Peyer's patch (tissue), 4 donors: ENCODE measurements around the gene FAS. TPM values are rescaled to one million over a fixed set of nuclear protein-coding genes. Genes with fewer than 3 reads are reported as not detected.
"Not testable (repeated sequence)": the region's sequence is repeated elsewhere in the genome, so short reads cannot be mapped to it uniquely, and the experiment has no call there.

Experiments
- DNase-seq, 3 donors: peaks; one replicate each; pipeline ENCODE4 v3.0.0-alpha.2; 2017 to 2019
- H3K27ac ChIP-seq, 4 donors: fragments of 200-600 bp; sonication (generic); one replicate each; pipeline ENCODE4 v1.5.1; 2016 to 2019
- H3K27me3 ChIP-seq, 2 donors: fragments of 200-600 bp; sonication (generic); one replicate each; pipeline ENCODE4 v1.5.1; 2019
- H3K36me3 ChIP-seq, 3 donors: fragments of 200-600 bp; sonication (generic); one replicate each; pipeline ENCODE4 v1.5.1; 2016 to 2019
- H3K4me1 ChIP-seq, 4 donors: fragments of 200-600 bp; sonication (generic); one replicate each; pipeline ENCODE4 v1.5.1; 2016 to 2019
- H3K4me3 ChIP-seq, 4 donors: fragments of 200-600 bp; sonication (generic); 1 replicate in 3 of 4; 2 replicates in 1 of 4; pipeline ENCODE4 v1.5.1; 2016 to 2019; ENCODE audit warnings: mild to moderate bottlenecking in 1 of 4
- H3K9me3 ChIP-seq, 4 donors: fragments of 200-600 bp; sonication (generic); one replicate each; pipeline ENCODE4 v1.5.1; 2016 to 2019; ENCODE audit warnings: mild to moderate bottlenecking in 1 of 4
- CTCF ChIP-seq, 6 experiments: fragments of 450-650 bp in 4 of 6; fragments of 200-600 bp in 2 of 6; sonication (generic) in 1 of 6; IDR thresholded peaks; one replicate each; pipeline ENCODE4 v1.5.1; 2017 to 2019; ENCODE audit warnings: antibody characterized with exemption in 6 of 6, mild to moderate bottlenecking in 3 of 6, moderate library complexity in 1 of 6
- POLR2A ChIP-seq, 2 donors: fragments of 450-650 bp; IDR thresholded peaks; one replicate each; pipeline ENCODE4 v1.5.1; 2017; ENCODE audit warnings: antibody characterized with exemption in 2 of 2, mild to moderate bottlenecking in 2 of 2, moderate library complexity in 2 of 2
- total RNA-seq, 4 donors: library from RNA; depleted of rRNA; stranded (reverse); fragments of >200 nt; gene quantifications; one replicate each; pipeline ENCODE4 v1.1.0, GENCODE V29; 2016

Gene FAS
- total RNA-seq, 4 donors from 2014 or later, result 25.9 to 81.7 (median 29.2) TPM

- DNase-seq, result no peak
- H3K4me3 ChIP-seq, result no peak overlapping the region
- peaks cover 0 to 10% (median 0%) of the 10 kb centered on the region in 3 donors for H3K36me3 ChIP-seq
- no peaks in the 10 kb centered on the region for H3K9me3 ChIP-seq
- H3K27ac ChIP-seq, result no peak overlapping the region
- no peak for TF ChIP-seq POLR2A (IDR thresholded peaks at IDR 0.05)
- TF ChIP-seq CTCF (IDR thresholded peaks at IDR 0.05), result no peak
- no peaks in the 10 kb centered on the region for H3K27me3 ChIP-seq
- peaks cover 0 to 10% (median 2%) of the 10 kb centered on the region in 4 donors for H3K4me1 ChIP-seq
Observed at GRCh38 chr10:89003344-89003743, 12.7 kb downstream of the FAS start.

GRCh38 chr10:89007129-89007893 lies 16.7 kb downstream of the FAS start:
- peaks cover 0 to 39% (median 0%) of the 10 kb centered on the region in 3 donors for H3K36me3 ChIP-seq
- no peak overlapping the region for H3K4me3 ChIP-seq
- peaks cover 0 to 4% (median 2%) of the 10 kb centered on the region in 4 donors for H3K4me1 ChIP-seq
- no peaks in the 10 kb centered on the region for H3K27me3 ChIP-seq
- H3K27ac ChIP-seq, result peak overlapping the region in 1 of 4 donors; percentile 10
- TF ChIP-seq POLR2A (IDR thresholded peaks at IDR 0.05), result no peak
- no peak for TF ChIP-seq CTCF (IDR thresholded peaks at IDR 0.05)
- DNase-seq, result no peak
- no peaks in the 10 kb centered on the region for H3K9me3 ChIP-seq

- not testable (repeated sequence) for H3K4me3 ChIP-seq, DNase-seq, H3K4me1 ChIP-seq, H3K27ac ChIP-seq, H3K9me3 ChIP-seq, H3K27me3 ChIP-seq
- H3K36me3 ChIP-seq, result peaks cover 0 to 32% (median 0%) of the 10 kb centered on the region in 3 donors
Observed at GRCh38 chr10:89018700-89019346, 28.2 kb downstream of the FAS start.

- Histone ChIP-seq H3K4me3 (no peak overlapping the region), H3K36me3 (peaks cover 0 to 23% (median 0%) of the 10 kb centered on the region in 3 donors), H3K27me3 (no peaks in the 10 kb centered on the region), H3K27ac (no peak overlapping the region), H3K9me3 (no peaks in the 10 kb centered on the region), H3K4me1 (no peaks in the 10 kb centered on the region)
- no peak for DNase-seq
- TF ChIP-seq POLR2A (IDR thresholded peaks at IDR 0.05) (no peak), CTCF (IDR thresholded peaks at IDR 0.05) (no peak)
Observed at GRCh38 chr10:89019569-89020327, 29.1 kb downstream of the FAS start.

- peaks cover 0 to 12% (median 0%) of the 10 kb centered on the region in 3 donors for H3K36me3 ChIP-seq
- not testable (repeated sequence) for H3K4me1 ChIP-seq, DNase-seq, H3K9me3 ChIP-seq, H3K4me3 ChIP-seq, H3K27ac ChIP-seq, H3K27me3 ChIP-seq
Observed at GRCh38 chr10:89021526-89021925, 30.9 kb downstream of the FAS start.

GRCh38 chr10:89022734-89023133 lies 32.1 kb downstream of the FAS start:
- DNase-seq, result no peak
- Histone ChIP-seq H3K36me3 (peaks cover 0 to 12% (median 0%) of the 10 kb centered on the region in 3 donors), H3K27ac (no peak overlapping the region), H3K27me3 (no peaks in the 10 kb centered on the region), H3K4me3 (no peak overlapping the region), H3K9me3 (no peaks in the 10 kb centered on the region), H3K4me1 (no peaks in the 10 kb centered on the region)
- TF ChIP-seq POLR2A (IDR thresholded peaks at IDR 0.05), result no peak
- TF ChIP-seq CTCF (IDR thresholded peaks at IDR 0.05), result no peak
